HG03439 (cell line): Measurements from ENCODE around the gene JMY.

Experiments
- ATAC-seq: cut with Tn5 transposase; IDR thresholded peaks from one replicate; pipeline ENCODE4 v1.9.1; 2021; ENCODE audit warnings: mild to moderate bottlenecking, moderate library complexity; ENCODE audit not compliant: unreplicated experiment

JMY gene

DNA sequence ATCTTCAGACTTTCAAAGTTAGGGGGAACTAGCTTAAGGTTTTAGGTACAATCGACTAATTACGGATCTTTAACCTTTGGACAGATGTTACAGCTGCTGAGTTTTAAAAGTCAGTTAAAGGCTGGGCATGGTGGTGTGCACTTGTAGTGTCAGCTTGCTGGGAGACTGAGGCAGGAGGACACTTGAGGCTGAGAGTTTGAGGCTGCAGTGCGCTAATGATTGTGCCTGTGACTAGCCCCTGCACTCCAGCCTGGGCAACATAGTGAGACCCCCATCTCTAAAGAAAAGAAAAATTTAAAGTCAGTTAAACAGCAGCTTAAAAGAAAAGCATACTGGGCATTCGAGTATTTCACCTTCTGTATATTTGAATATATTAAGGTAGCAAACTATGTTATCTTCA is 51.4 kb downstream of the JMY start:
- ATAC-seq, result no peak

DNA sequence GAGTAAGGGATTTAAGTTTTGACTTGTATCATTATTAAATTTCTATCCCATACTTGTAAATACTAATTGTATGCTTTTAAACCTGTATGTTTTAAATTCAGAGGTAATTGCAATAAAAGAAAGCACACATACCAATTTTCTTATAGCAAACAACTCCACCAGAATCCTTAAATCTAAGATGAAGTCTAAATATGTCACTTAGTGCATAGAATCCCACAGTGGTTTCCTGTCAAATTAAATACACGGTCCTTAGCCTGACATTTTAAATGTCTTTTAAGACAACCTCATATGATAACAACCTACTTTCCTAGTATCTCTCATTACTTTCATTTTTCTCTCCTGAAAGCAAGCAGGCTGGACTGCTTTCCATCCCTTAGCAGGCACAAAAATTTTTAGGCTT is 52.0 kb downstream of the JMY start:
- no peak for ATAC-seq

DNA sequence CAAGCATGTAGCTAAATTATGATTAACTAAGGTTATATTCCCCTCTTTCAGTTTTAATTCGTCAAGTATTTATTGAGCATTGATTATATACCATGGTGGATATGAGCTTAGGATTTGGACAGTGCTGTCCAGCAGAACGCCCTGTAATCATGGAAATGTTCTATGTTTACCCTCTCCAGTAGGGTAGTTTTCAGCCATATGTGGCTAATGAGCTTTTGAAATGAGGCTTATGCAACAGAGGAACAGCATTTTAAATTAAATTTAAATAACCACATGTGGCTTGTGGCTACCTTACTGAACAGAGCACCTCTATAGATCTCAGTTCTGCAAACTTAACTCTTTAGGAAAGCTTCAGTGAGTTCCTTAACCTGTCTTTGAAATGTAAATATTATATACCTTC is 59.1 kb downstream of the JMY start:
- ATAC-seq, result no peak

DNA sequence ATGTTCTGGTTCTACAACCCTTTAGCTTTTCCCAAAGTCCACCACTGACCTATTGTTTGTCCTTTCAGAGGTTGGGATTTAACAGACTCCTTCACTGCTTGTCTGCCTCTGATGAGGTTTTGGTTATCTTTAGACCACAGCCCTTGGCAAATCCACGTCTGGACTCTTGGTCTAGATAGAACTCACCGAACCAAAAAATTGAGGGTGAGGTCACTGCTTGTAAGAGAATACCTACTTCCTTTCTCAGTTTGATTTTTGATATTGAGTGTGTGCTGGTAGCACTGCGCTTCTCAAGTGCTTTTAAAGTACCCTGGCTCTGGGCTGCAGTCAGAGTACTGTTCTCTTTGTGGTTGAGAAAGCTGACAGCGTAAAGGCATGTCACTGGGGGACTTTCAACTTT is 61.7 kb downstream of the JMY start:
- no peak for ATAC-seq

- ATAC-seq, result no peak
Measured at GRCh38 chr5:79301046-79301712, 65.2 kb downstream of the JMY start.

GRCh38 chr5:79302454-79302853 is 66.5 kb downstream of the JMY start:
- ATAC-seq, result no peak

DNA sequence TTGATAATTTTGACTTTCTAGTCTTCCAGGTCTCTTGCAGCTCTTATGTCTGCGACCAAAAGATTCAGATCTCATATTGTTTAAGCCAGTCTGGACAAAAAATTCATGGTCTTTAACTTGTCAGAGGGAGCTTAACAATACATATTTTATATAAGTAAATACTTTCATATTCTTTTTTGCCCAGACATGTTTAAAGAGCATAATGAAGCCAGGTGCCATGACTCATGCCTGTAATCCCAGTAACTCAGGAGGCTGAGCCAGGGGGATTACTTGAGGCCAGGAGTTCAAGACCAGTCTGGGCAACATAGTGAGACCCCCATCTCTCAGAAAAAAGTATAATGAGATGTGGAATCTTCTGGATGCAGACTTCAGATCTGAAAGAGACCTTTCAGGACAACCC is 69.8 kb downstream of the JMY start:
- ATAC-seq, result no peak

- ATAC-seq, result no peak
Measured at GRCh38 chr5:79318935-79319614, 83.1 kb downstream of the JMY start.

DNA sequence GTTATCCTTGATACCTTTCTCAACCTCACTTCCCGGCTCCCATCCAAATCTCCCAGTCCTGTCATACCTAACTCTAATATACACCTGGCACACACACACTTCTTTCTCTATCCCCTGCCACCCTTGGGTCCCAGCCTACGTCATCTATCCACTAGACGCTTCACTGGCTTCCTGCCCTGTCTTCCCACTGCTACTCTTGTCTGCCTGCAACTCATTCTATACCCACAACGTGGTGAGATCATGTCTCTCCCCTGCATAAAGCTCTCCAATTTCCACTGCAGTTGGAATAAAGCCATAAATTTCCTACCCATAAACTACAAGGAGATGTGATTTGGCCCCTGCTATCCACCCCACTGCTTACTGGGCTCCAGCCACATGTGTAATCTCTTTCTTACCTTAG is 93.5 kb downstream of the JMY start:
- no peak for ATAC-seq

DNA sequence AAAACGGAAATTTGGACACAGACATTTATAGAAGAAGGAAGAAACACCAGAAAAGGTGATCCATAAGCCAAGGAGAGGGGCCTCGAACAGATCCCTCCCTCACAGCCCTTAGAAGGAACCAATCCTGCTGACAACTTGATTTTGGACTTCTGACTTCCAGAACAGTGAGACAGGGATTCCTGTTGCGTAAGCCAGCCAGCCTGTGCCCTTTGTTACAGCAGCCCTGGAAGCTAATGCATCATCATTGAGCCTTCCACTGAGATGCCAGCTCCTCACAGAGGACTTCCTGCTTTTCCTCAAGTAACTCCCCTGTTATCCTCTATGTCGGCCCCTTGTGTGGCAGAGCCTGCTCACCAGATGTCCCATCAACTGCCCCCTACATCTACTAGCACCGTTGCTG is 94.1 kb downstream of the JMY start:
- no peak for ATAC-seq

DNA sequence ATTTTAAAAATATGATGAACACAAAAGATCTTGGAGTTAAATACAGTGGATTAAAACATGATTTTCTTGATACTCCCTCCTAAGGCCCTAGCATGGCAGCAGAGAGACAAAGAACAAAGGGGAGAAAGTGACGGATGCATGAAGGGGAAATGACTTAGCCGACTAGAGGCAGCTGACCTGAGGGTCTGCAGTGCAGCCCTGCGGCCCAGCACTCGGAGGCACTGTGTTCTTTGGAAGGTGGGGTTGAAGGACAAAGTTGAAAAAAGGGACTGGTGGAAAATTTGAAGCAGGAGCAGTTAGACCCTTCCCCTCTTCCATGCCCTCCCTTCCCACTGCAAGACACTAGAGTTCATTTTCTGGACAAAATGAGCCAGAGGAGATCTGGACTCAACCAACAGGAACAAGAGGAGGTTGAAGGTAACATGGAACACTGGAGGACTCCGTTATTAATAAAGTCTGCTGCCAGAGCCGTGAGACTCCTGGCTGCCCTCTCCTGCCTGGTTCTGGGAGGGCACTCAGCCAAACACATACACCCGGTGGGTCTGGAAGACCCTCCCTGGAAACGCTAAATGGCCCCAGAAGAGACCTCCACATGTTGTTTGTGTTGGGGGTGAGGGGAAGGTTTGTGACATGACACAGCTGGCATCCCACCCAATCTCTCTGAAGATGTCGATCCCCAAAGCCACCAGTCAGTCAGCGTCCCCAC is 98.1 kb downstream of the JMY start:
- no peak for ATAC-seq

DNA sequence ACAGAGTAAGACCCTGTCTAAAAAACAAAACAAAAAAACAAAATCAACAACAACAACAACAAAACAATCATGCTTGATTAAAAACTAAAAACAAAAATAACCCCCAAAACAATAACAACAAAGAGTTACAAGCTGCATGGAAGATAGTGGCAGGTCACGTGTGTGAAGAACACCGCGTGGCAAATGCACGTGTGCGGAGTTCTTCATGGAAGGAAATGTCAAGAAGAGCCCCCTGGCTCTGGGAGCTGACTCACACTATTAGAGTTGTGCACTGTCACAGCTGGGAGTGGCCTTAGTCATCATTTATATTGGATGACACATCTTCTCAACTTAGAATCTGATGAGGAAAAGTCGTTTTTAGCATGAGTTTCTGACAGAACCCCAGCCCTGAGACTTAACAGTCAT is 110.5 kb downstream of the JMY start:
- ATAC-seq, result no peak

GRCh38 chr5:79349047-79349446 is 113.1 kb downstream of the JMY start:
- no peak for ATAC-seq

DNA sequence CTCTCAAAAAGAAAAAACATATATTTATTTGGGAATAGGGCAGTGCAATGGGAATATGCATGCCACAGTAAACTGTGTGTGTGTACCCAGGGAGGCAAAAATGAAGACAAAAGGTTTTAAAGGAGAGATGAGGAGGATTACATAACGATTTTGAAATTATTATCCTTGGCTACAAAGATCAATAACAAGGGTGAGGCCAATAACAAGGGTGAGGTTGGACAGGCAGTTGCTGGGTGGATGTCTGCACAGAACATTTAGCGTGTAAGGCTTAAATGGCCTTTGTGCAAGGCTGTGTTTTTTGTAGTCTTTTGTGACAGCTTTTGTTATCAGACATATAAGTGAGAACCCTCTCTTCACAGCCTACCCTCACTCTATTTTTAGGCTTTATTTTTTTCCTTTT is 114.0 kb downstream of the JMY start:
- no peak for ATAC-seq

DNA sequence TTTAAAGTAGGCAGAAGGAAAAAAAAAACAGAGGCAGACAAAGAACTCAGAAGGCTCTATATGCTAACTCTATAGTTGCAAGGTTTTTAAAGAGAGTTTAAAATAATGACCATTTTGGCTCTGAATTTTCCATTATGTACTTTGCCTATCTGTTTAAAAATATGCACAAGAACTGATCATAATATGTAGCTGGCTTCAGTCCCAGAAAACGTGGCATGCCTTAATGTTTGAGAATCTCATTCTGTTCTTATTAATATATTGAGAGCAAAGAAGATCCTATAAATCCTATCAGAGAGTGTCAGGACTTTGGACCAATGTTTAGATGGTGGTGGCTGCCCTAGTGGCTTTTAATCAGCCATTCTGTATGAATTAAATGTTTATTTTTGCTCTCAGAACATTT is 121.5 kb downstream of the JMY start:
- ATAC-seq, result no peak
